IPS DF 6.9 (cell line): Measurements from ENCODE around the gene UNC5B.

Experiments
- DNase-seq: peaks from one replicate; pipeline ENCODE4 v3.0.0-alpha.2; 2013; ENCODE audit warnings: low read depth, low spot score
- H3K27ac ChIP-seq: one replicate; pipeline ENCODE4 v1.5.1; 2013; ENCODE audit warnings: low read length, control low read depth
- H3K27me3 ChIP-seq: 2 replicates; pipeline ENCODE4 v1.6.1; 2013; ENCODE audit warnings: mild to moderate bottlenecking, low read length; ENCODE audit not compliant: control insufficient read depth, insufficient read depth
- H3K36me3 ChIP-seq: 2 replicates; pipeline ENCODE4 v1.6.1; 2013; ENCODE audit warnings: low read length; ENCODE audit not compliant: control insufficient read depth, insufficient read depth
- H3K4me1 ChIP-seq: 2 replicates; pipeline ENCODE4 v1.6.1; 2013; ENCODE audit warnings: low read length; ENCODE audit not compliant: control insufficient read depth, insufficient read depth
- H3K4me3 ChIP-seq: 2 replicates; pipeline ENCODE4 v1.5.1; 2013; ENCODE audit warnings: mild to moderate bottlenecking, low read length
- H3K9me3 ChIP-seq: 2 replicates; pipeline ENCODE4 v1.6.1; 2013; ENCODE audit warnings: low read length, inconsistent platforms; ENCODE audit not compliant: control insufficient read depth, insufficient read depth
- WGBS: extraction: QIAGEN DNeasy Blood & Tissue Kit; methylation state at CpG from one replicate; pipeline ENCODE4 v1.1.7; 2013; ENCODE audit warnings: mixed read lengths, missing lambda C conversion rate; ENCODE audit not compliant: insufficient read length, insufficient coverage; 5-methylcytosine and 5-hydroxymethylcytosine counted together

Gene UNC5B

DNA sequence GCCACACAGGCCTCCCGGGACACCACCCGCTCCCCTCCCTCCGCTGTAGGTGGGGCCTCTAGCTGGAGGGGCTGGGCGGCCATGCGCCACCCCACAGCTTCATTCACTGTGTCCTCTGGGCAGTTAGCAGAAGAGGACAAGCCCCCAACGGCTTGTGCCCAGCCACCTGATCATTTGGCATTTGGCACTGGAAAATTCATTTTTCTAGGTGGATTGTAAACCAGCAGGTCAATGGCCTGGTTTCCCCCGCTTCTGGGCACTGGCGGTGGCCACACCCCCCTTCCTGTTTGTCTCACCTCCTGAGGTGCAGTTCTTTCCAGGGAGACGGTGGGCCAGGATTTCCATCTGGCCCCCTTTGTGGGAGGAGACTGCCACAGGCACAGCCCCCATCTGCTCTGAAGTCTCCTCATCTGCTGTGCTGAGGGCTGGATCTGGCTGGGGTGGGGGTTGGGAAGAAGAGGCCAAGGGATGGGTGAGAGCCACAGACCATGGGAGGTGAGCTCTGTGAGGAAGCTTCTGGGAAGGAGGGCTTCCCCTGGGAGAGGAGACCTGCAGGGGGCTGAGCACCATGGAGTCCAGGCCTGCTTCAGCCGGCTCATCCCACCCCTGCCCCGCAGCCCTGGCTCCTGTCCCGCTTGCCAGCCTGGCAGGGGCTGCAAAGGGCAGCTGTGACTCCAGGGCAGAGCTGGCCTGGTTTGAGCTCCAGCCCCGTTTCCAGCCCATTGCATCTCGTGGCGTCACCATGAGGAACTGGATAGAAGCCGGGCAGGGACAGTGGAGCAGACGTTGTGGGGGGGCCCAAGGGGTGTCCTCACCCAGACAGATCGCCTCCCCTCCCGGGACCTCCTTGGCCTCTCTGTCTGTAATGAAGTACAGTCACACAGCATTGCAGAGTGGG lies 66.6 kb downstream of the UNC5B start:
- H3K27me3 ChIP-seq = no peaks in the 10 kb centered on the region
- no peak for DNase-seq
- peaks cover 3% of the 10 kb centered on the region; the same call in 1 of the 2 replicates for H3K36me3 ChIP-seq
- no peaks in the 10 kb centered on the region for H3K9me3 ChIP-seq
- no peak overlapping the region for H3K4me3 ChIP-seq
- no peak overlapping the region for H3K27ac ChIP-seq
- WGBS = no CpG with 5 or more reads among the region's 19 CpGs
- H3K4me1 ChIP-seq = peaks cover 16% of the 10 kb centered on the region

DNA sequence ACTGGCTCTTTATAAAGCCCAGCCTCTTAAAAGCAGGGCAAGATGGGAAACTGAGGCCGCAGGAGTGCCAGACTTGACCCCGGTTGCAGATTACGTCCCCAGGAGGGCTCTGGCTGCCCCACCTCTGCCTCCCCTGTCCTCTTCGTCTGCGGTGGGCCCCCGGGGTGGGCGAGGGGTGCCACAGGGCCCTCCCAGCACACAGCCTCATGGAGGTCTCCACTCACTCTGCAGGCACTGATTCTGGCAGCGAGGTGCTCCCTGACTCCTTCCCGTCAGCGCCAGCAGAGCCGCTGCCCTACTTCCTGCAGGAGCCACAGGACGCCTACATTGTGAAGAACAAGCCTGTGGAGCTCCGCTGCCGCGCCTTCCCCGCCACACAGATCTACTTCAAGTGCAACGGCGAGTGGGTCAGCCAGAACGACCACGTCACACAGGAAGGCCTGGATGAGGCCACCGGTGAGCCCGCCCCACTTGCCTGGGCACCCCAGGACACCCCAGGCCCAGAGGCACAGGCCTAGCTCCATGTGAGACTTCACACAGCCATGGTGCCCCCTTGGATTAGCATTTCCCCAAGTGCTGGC lies 67.3 kb downstream of the UNC5B start:
- no peaks in the 10 kb centered on the region for H3K9me3 ChIP-seq
- DNase-seq = no peak
- no peaks in the 10 kb centered on the region for H3K27me3 ChIP-seq
- no peak overlapping the region for H3K27ac ChIP-seq
- WGBS = no CpG with 5 or more reads among the region's 22 CpGs
- H3K36me3 ChIP-seq = peaks cover 3% of the 10 kb centered on the region; the same call in 1 of the 2 replicates
- H3K4me1 ChIP-seq = peaks cover 16% of the 10 kb centered on the region
- H3K4me3 ChIP-seq = no peak overlapping the region

DNA sequence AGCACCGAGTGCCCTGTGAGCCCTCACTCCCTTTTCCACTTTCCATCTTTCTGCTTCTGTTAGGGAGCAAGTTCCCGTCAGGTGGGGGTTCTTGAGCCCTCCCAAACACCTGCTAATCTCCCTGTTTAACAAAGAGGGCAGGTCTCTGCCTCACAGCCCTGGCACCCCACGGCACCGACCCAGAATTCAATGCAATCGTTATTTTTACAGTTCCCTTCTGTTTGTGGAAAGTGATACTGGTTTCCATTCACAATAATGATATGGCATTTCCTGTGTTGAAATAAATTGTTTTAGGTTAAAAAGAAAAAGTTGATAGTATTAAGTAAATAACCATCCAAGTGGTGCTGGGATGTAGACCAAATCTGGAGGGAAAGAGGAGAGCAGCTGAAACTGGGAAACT lies 67.8 kb downstream of the UNC5B start:
- WGBS = no CpG with 5 or more reads among the region's 5 CpGs
- H3K27ac ChIP-seq = no peak overlapping the region

DNA sequence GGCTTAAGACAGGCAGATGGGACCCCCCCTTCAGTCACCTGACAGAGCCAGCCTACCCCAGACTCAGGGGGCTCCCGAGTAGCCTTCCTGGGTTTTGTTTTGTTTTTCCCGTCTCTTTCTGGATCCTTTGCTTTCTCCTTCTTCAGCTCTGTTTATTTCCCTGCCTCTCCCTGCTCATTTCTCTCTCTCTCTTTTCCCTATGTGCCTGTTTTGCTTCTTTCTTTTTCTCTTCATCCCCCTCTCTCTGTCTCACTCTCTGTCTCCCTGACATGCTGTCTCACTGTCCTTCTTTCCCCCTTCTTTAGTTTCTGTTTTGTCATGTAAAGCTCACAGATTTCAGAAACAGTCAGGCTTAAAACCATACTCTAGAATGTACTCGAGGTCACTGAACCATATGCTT lies 68.5 kb downstream of the UNC5B start:
- no peak overlapping the region for H3K27ac ChIP-seq
- H3K4me1 ChIP-seq = peaks cover 16% of the 10 kb centered on the region
- H3K9me3 ChIP-seq = no peaks in the 10 kb centered on the region
- H3K4me3 ChIP-seq = no peak overlapping the region
- no peak for DNase-seq
- WGBS = no CpG with 5 or more reads among the region's 3 CpGs
- H3K36me3 ChIP-seq = peaks cover 3% of the 10 kb centered on the region; the same call in 1 of the 2 replicates
- no peaks in the 10 kb centered on the region for H3K27me3 ChIP-seq

More for the DNA sequence above, 67.8 kb downstream of the UNC5B start:
- no peaks in the 10 kb centered on the region for H3K27me3 ChIP-seq
- H3K4me3 ChIP-seq = no peak overlapping the region
- DNase-seq = no peak
- H3K4me1 ChIP-seq = peaks cover 16% of the 10 kb centered on the region
- peaks cover 3% of the 10 kb centered on the region; the same call in 1 of the 2 replicates for H3K36me3 ChIP-seq
- no peaks in the 10 kb centered on the region for H3K9me3 ChIP-seq

DNA sequence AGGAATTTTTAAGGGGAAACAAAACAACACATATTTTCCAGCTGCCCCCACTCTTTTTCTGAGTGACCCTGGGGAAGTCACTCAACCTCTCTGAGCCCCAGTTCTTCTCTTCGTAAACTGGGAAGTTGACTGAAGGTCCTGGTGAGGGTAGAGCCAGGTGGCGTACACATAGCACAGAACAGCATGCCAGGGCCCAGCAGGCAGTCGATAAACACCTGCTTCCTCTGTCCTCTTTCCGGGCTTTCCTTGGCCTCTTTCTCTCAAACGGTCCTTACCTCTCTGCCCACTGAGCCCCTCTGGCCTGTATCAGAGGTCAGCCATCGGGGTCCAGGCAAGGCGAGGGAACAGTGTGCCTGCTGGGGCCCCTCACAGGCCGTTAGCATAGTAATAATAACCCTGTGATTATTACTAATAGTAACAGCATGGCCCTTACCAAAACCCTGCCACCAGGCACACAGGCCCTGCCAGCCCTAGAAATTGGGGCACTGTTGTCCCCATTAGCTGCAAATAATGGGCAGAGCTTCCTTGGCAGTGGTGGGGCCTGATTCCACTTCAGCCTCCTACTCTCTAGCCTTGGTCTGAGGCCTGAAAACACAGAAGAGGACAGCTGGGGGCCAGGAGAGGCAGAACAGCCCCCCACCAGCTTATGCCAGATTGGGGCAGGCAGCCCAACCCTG lies 69.4 kb downstream of the UNC5B start:
- Histone ChIP-seq H3K4me1 (peaks cover 16% of the 10 kb centered on the region), H3K27me3 (no peaks in the 10 kb centered on the region), H3K36me3 (peaks cover 3% of the 10 kb centered on the region; the same call in 1 of the 2 replicates), H3K9me3 (no peaks in the 10 kb centered on the region), H3K4me3 (no peak overlapping the region), H3K27ac (no peak overlapping the region)
- no CpG with 5 or more reads among the region's 8 CpGs for WGBS
- no peak for DNase-seq

DNA sequence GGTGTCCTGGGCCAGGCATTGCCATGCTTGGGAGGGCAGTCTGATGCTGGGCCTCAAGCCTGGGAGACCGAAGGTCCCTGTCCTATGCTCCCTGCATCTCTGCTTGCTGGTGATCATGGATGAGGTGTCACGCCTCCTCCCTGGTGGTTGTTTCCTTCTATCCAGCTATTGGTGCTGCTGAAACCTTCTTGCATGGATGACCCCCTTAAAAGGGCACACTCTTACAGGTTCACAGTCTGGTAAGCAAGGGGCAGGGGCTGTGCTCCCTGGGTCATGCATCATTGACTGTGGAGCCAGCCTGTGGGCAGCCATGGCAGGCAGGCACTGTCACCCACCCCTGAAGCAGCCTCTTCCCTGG lies 69.9 kb downstream of the UNC5B start:
- no peak for DNase-seq
- Histone ChIP-seq H3K27me3 (no peaks in the 10 kb centered on the region), H3K27ac (no peak overlapping the region), H3K4me1 (peaks cover 16% of the 10 kb centered on the region), H3K9me3 (no peaks in the 10 kb centered on the region), H3K36me3 (peaks cover 3% of the 10 kb centered on the region; the same call in 1 of the 2 replicates), H3K4me3 (no peak overlapping the region)
- no CpG with 5 or more reads among the region's 2 CpGs for WGBS

DNA sequence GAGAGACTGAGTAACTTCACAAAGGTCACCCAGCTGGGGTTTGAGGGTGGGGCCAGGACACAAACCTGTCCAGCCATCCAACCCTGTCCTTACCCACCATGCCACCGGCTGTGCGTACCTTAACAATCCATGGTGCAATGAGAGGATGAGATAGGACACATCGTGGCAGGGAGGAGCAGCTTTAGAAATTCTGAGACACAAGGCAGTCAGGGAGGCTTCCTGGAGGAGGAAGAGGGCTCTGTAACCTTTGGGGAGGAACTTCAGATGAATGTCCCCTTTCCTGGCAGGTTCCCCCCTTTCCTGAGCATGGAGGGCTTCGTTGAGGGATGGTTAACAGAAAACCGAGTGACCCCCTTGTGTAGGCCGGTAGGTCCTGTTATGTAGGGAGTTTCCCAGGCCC lies 71.0 kb downstream of the UNC5B start:
- Histone ChIP-seq H3K4me3 (no peak overlapping the region), H3K4me1 (peaks cover 12% of the 10 kb centered on the region), H3K27me3 (no peaks in the 10 kb centered on the region), H3K9me3 (no peaks in the 10 kb centered on the region), H3K27ac (no peak overlapping the region), H3K36me3 (peaks cover 10% of the 10 kb centered on the region)
- WGBS = no CpG with 5 or more reads among the region's 6 CpGs
- DNase-seq = no peak

DNA sequence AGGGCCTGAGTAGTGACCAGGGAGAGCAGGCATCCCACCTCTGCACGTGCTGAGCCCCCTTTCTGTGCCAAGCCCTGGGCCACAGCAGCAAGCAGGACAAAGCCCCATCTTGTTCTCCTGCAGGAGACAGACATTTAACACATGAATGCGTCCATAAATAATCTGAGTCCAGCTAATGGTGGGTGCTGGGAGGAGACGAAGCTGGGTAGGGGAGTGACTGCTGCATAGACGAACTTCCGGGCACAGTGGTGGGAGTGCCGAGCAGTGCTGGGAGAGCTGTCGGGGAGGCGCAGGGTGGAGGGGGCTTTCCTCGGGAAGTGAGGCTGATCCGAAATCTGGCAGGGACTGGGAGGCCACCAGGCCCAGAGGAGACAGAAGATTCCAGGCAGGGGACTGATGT lies 71.5 kb downstream of the UNC5B start:
- no CpG with 5 or more reads among the region's 10 CpGs for WGBS
- Histone ChIP-seq H3K27me3 (no peaks in the 10 kb centered on the region), H3K27ac (no peak overlapping the region), H3K9me3 (no peaks in the 10 kb centered on the region), H3K4me1 (peaks cover 9% of the 10 kb centered on the region), H3K4me3 (no peak overlapping the region), H3K36me3 (peaks cover 10% of the 10 kb centered on the region)
- no peak for DNase-seq

DNA sequence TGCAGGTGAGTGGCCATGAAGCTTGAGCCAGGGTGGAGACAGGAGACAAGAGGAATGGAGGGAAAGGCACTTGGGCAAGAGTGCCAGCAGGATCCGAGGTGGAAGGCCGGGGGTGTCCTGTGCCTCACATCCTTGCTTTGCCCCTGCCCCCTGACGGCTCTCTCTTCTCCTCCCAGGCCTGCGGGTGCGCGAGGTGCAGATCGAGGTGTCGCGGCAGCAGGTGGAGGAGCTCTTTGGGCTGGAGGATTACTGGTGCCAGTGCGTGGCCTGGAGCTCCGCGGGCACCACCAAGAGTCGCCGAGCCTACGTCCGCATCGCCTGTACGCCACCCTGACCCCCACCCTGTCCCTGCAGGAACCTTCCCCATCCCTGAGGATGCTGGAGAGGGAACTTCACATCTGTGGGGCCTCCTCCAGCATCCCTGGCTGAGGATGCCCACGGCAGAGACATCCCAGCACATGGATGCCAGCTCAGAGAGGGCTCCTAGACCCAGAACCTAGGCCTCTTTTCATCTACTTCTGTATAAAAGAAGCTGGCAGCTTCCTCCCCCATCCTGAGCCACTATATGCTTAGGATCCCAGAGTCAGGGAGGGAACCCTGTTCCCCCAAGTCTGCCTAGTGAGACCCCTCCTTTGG lies 72.3 kb downstream of the UNC5B start:
- no CpG with 5 or more reads among the region's 19 CpGs for WGBS

DNA sequence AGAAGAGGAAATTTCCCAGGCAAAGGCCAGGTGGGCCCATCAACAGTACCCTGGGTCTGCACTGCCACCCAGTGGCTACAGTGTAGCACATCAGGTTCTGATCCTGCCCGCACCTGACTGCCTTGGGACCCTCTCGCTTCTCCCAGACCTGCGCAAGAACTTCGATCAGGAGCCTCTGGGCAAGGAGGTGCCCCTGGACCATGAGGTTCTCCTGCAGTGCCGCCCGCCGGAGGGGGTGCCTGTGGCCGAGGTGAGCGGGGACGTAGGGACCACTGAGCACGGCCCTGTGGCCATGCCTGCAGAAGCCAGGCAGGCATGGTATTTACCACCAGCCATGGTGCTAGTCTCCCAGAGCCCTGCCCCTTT lies 72.8 kb downstream of the UNC5B start:
- DNase-seq = no peak
- Histone ChIP-seq H3K27ac (no peak overlapping the region), H3K4me1 (no peaks in the 10 kb centered on the region; the same call in 1 of the 2 replicates), H3K9me3 (no peaks in the 10 kb centered on the region), H3K4me3 (no peak overlapping the region), H3K27me3 (no peaks in the 10 kb centered on the region), H3K36me3 (peaks cover 7% of the 10 kb centered on the region)
- WGBS = no CpG with 5 or more reads among the region's 11 CpGs

More for the DNA sequence above, 72.3 kb downstream of the UNC5B start:
- Histone ChIP-seq H3K27ac (no peak overlapping the region), H3K27me3 (no peaks in the 10 kb centered on the region), H3K36me3 (peaks cover 10% of the 10 kb centered on the region), H3K4me1 (peaks cover 2% of the 10 kb centered on the region; the same call in 1 of the 2 replicates), H3K4me3 (no peak overlapping the region), H3K9me3 (no peaks in the 10 kb centered on the region)
- DNase-seq = no peak
